A549 (cell line): ENCODE results near the gene BTAF1. TPM values are rescaled to one million over a fixed set of nuclear protein-coding genes. Genes with fewer than 3 reads are reported as not detected.

Source experiments
- ATAC-seq, 2 experiments: fragments of 200-7000 bp in 1 of 2; fragments of >200 bp in 1 of 2; cut with Nextera tagmentation in 1 of 2; cut with Tn5 transposase in 1 of 2; 3 replicates each; pipeline versions ENCODE4 v1.8.0 to v1.9.1; 2018 to 2020; ENCODE audit warnings: mild to moderate bottlenecking in 1 of 2, moderate library complexity in 1 of 2
- CTCF ChIA-PET: fragments of 300-600 bp; sonication (Branson Sonifier 250); formaldehyde crosslinking; extraction: SDS; loops from one replicate; lab custom pipeline; 2021; ENCODE audit warnings: antibody characterized with exemption, inconsistent platforms; lab: Yijun Ruan, JAX
- POLR2A ChIA-PET: fragments of 350-600 bp; formaldehyde crosslinking; extraction: SDS; loops from one replicate; lab custom pipeline; 2021; ENCODE audit warnings: antibody characterized with exemption, inconsistent platforms; lab: Yijun Ruan, JAX
- DNase-seq, 2 experiments: peaks; one replicate each; pipeline versions ENCODE4 v3.0.0 to v3.0.0-alpha.2; 2011 to 2016; ENCODE audit warnings: low read depth in 1 of 2, low spot score in 1 of 2
- FAIRE-seq: peaks from 2 replicates; lab custom pipeline; 2011; peaks lifted over from hg19 to GRCh38; lab: Jason Lieb, UNC
- H3K27ac ChIP-seq, 2 experiments: fragments of >200 bp; sonication (Bioruptor Twin); formaldehyde crosslinking; 3 replicates each; pipeline ENCODE4 v1.5.1; 2016 to 2017
- H3K4me1 ChIP-seq: fragments of >200 bp; sonication (Bioruptor Twin); formaldehyde crosslinking; 3 replicates; pipeline ENCODE4 v1.6.1; 2016
- H3K4me2 ChIP-seq: fragments of >200 bp; sonication (Bioruptor Twin); formaldehyde crosslinking; 3 replicates; pipeline ENCODE4 v1.6.1; 2016
- H3K4me3 ChIP-seq: fragments of >200 bp; sonication (Bioruptor Twin); formaldehyde crosslinking; 3 replicates; pipeline ENCODE4 v1.5.1; 2016
- H3K9me3 ChIP-seq: fragments of >200 bp; sonication (Bioruptor Twin); formaldehyde crosslinking; 3 replicates; pipeline ENCODE4 v1.6.1; 2016
- BCL3 ChIP-seq: fragments of >200 bp; sonication (Bioruptor Twin); formaldehyde crosslinking; IDR thresholded peaks from 3 replicates; pipeline ENCODE4 v1.6.1; 2016
- BHLHE40 ChIP-seq: IDR thresholded peaks from 2 replicates; pipeline ENCODE4 v1.6.1; 2012; ENCODE audit warnings: low read depth, low read length, inconsistent platforms
- CBX2 ChIP-seq: fragments of 200-600 bp; sonication (generic); IDR thresholded peaks from 2 replicates; pipeline ENCODE4 v1.6.1; 2016; ENCODE audit warnings: low read depth, mild to moderate bottlenecking, borderline replicate concordance
- CBX8 ChIP-seq: fragments of 200-600 bp; sonication (generic); IDR thresholded peaks from 2 replicates; pipeline ENCODE4 v1.6.1; 2016
- CHD2 ChIP-seq: fragments of 150-350 bp; IDR thresholded peaks from 2 replicates; pipeline ENCODE4 v1.6.1; 2014; ENCODE audit warnings: low read length; ENCODE audit not compliant: partially characterized antibody
- CHD4 ChIP-seq: fragments of 200-600 bp; sonication (generic); IDR thresholded peaks from 2 replicates; pipeline ENCODE4 v1.6.1; 2016; ENCODE audit warnings: antibody characterized with exemption, mild to moderate bottlenecking, borderline replicate concordance
- EHF ChIP-seq: fragments of 250-450 bp; sonication (Bioruptor Pico); IDR thresholded peaks from 2 replicates; pipeline ENCODE4 v1.5.0; 2020; ENCODE audit warnings: mild to moderate bottlenecking
- EHMT2 ChIP-seq: fragments of 200-600 bp; sonication (generic); IDR thresholded peaks from 2 replicates; pipeline ENCODE4 v1.6.1; 2016; ENCODE audit warnings: antibody characterized with exemption, low read depth, mild to moderate bottlenecking, moderate library complexity
- EP300 ChIP-seq, 2 experiments: fragments of >200 bp; sonication (Bioruptor Twin); formaldehyde crosslinking; IDR thresholded peaks; 2 replicates in 1 of 2; 3 replicates in 1 of 2; pipeline ENCODE4 v1.6.1; 2016 to 2017
- ESRRA ChIP-seq: fragments of 150-350 bp; IDR thresholded peaks from 2 replicates; pipeline ENCODE4 v1.6.1; 2014; ENCODE audit warnings: mild to moderate bottlenecking, low read length, borderline replicate concordance
- FOSL2 ChIP-seq, 2 experiments: fragments of 450-650 bp in 1 of 2; fragments of >200 bp in 1 of 2; sonication (Bioruptor Twin) in 1 of 2; formaldehyde crosslinking; IDR thresholded peaks; 2 replicates each; pipeline versions ENCODE4 v1.5.0 to v1.6.1; 2016 to 2020; ENCODE audit warnings: mild to moderate bottlenecking in 1 of 2, moderate library complexity in 1 of 2
- GATA3 ChIP-seq: IDR thresholded peaks from 2 replicates; pipeline ENCODE4 v1.6.1; 2012; ENCODE audit warnings: borderline replicate concordance
- HES2 ChIP-seq: fragments of >200 bp; sonication (Bioruptor Twin); formaldehyde crosslinking; IDR thresholded peaks from 2 replicates; pipeline ENCODE4 v1.6.1; 2016
- HOXA7 ChIP-seq: fragments of 250-450 bp; sonication (Bioruptor Pico); IDR thresholded peaks from 2 replicates; pipeline ENCODE4 v1.5.0; 2020; ENCODE audit warnings: mild to moderate bottlenecking, moderate library complexity
- HOXB13 ChIP-seq: fragments of 250-450 bp; sonication (Bioruptor Pico); IDR thresholded peaks from 2 replicates; pipeline ENCODE4 v1.5.0; 2020; ENCODE audit warnings: low read depth, mild to moderate bottlenecking, moderate library complexity
- JUNB ChIP-seq: fragments of >200 bp; sonication (Bioruptor Twin); formaldehyde crosslinking; IDR thresholded peaks from 2 replicates; pipeline ENCODE4 v1.6.1; 2016
- MAFK ChIP-seq: fragments of 450-650 bp; IDR thresholded peaks from 2 replicates; pipeline ENCODE4 v1.6.1; 2014; ENCODE audit not compliant: partially characterized antibody
- MAX ChIP-seq: IDR thresholded peaks from 2 replicates; pipeline ENCODE4 v1.6.1; 2012
- NR3C1 ChIP-seq: fragments of >200 bp; sonication (Bioruptor Twin); formaldehyde crosslinking; IDR thresholded peaks from 3 replicates; pipeline ENCODE4 v1.6.1; 2017
- RAD21 ChIP-seq, 2 experiments: fragments of >200 bp in 1 of 2; sonication (Bioruptor Twin) in 1 of 2; formaldehyde crosslinking in 1 of 2; IDR thresholded peaks in 1 of 2; conservative IDR thresholded peaks in 1 of 2; 2 replicates in 1 of 2; 3 replicates in 1 of 2; pipeline ENCODE4 v1.6.1; 2012 to 2018; ENCODE audit warnings: inconsistent platforms in 1 of 2
- RARB ChIP-seq: fragments of 250-450 bp; sonication (Bioruptor Pico); IDR thresholded peaks from 2 replicates; pipeline ENCODE4 v1.8.0; 2021; ENCODE audit warnings: mild to moderate bottlenecking, moderate library complexity
- REST ChIP-seq: fragments of 200-600 bp; sonication (generic); IDR thresholded peaks from 2 replicates; pipeline ENCODE4 v1.6.1; 2016; ENCODE audit warnings: antibody characterized with exemption, mild to moderate bottlenecking, moderate library complexity
- SMC3 ChIP-seq: fragments of >200 bp; sonication (Bioruptor Twin); formaldehyde crosslinking; IDR thresholded peaks from 3 replicates; pipeline ENCODE4 v1.6.1; 2018; ENCODE audit warnings: inconsistent platforms
- TFCP2L1 ChIP-seq: fragments of 250-450 bp; sonication (Bioruptor Pico); IDR thresholded peaks from 2 replicates; pipeline ENCODE4 v1.5.0; 2021; ENCODE audit warnings: mild to moderate bottlenecking
- TP53 ChIP-seq: fragments of 250-450 bp; sonication (Bioruptor Pico); IDR thresholded peaks from 2 replicates; pipeline ENCODE4 v1.5.0; 2021; ENCODE audit warnings: mild to moderate bottlenecking, moderate library complexity
- ZC3H11A ChIP-seq: fragments of 450-650 bp; IDR thresholded peaks from 2 replicates; pipeline ENCODE4 v1.6.1; 2014; ENCODE audit warnings: antibody characterized with exemption, mild to moderate bottlenecking
- ZFP36 ChIP-seq: fragments of 450-650 bp; IDR thresholded peaks from 2 replicates; pipeline ENCODE4 v1.6.1; 2014; ENCODE audit warnings: borderline replicate concordance; ENCODE audit not compliant: partially characterized antibody
- ZNF302 ChIP-seq: fragments of 250-450 bp; sonication (Bioruptor Pico); IDR thresholded peaks from 2 replicates; pipeline ENCODE4 v1.9.0; 2021; ENCODE audit warnings: inconsistent platforms, mild to moderate bottlenecking, moderate library complexity
- WGBS: methylation state at CpG from one replicate; pipeline ENCODE4 v1.1.6; 2017; ENCODE audit errors: missing lambda C conversion rate; 5-methylcytosine and 5-hydroxymethylcytosine counted together
- polyA plus RNA-seq, 4 experiments: library from polyadenylated mRNA; depleted of rRNA in 3 of 4; stranded (reverse); fragments of >200 nt; fragmentation: RNase III in 1 of 4; extraction: RNeasy Plus Mini Kit Qiagen cat#74134 plus additional on column Dnase treatment in 1 of 4; gene quantifications; 2 replicates in 3 of 4; 3 replicates in 1 of 4; pipeline ENCODE4 v1.2.3, GENCODE V29; 2011 to 2017

The BTAF1 gene
- polyA plus RNA-seq, 2 of the 4 experiments (the other 2 are of a cell fraction) = 16.7 to 54.7 TPM

- POLR2A ChIA-PET = interaction anchor here (1.3 kb wide), 1 partner anchor 8 kb away, joined by 4 read pairs; the partner anchor contains the start of gene BTAF1
- CTCF ChIA-PET = interaction anchor here (0.9 to 1.2 kb wide), 3 partner anchors 18 to 173 kb away, joined by 3 to 5 read pairs (median 3); no protein-coding TSS in a partner anchor
- DNase-seq = no peak
- peaks cover 19% of the 10 kb centered on the region; the same call in 2 of the 3 replicates for H3K4me1 ChIP-seq
- H3K4me3 ChIP-seq = no peak overlapping the region
- no peak overlapping the region for H3K4me2 ChIP-seq
- FAIRE-seq = no peak
- no peak for TF ChIP-seq CHD4
- TF ChIP-seq BCL3 = no peak
- TF ChIP-seq BHLHE40 = no peak
- TF ChIP-seq TFCP2L1 (CRISPR knock-in tag) = no peak
- TF ChIP-seq TP53 (CRISPR knock-in tag) = no peak
- TF ChIP-seq RAD21 (conservative IDR thresholded peaks at IDR 0.05 in 1 of 2, IDR thresholded peaks at IDR 0.05 in 1 of 2) = no peak
- TF ChIP-seq HES2 = no peak
- TF ChIP-seq FOSL2 (IDR thresholded peaks at IDR 0.05) = no peak
- TF ChIP-seq FOSL2 (CRISPR knock-in tag; IDR thresholded peaks at IDR 0.05) = no peak
- no peak for TF ChIP-seq HOXB13
- TF ChIP-seq ESRRA = no peak
- TF ChIP-seq CBX2 = no peak
- TF ChIP-seq EHF = no peak
- no peak for TF ChIP-seq RARB
- no peak for TF ChIP-seq NR3C1
- no peak for TF ChIP-seq JUNB
- TF ChIP-seq ZNF302 (CRISPR knock-in tag) = no peak
- no peak for TF ChIP-seq EP300 (IDR thresholded peaks at IDR 0.05)
- H3K27ac ChIP-seq = no peak overlapping the region
- no peaks in the 10 kb centered on the region for H3K9me3 ChIP-seq
- WGBS = 90% methylated on average over 3 of the region's 3 CpGs
- no peak for ATAC-seq
Measured at GRCh38 chr10:91931526-91932190, 8.1 kb downstream of the BTAF1 start.

GRCh38 chr10:91932737-91933136, 9.2 kb downstream of the BTAF1 start:
- DNase-seq (no peak), ATAC-seq (peak; percentile 52 to 56; a peak in 3 of 6 replicates), FAIRE-seq (no peak)
- CTCF ChIA-PET = interaction anchor here (1.1 to 1.2 kb wide), 2 partner anchors 19 to 21 kb away, joined by 3 to 5 read pairs; no protein-coding TSS in a partner anchor
- WGBS = 75% methylated on average over 1 of the region's 1 CpG
- no peak overlapping the region for H3K4me3 ChIP-seq
- no peak overlapping the region for H3K27ac ChIP-seq
- TF ChIP-seq EHF (no peak), REST (no peak), FOSL2 (IDR thresholded peaks at IDR 0.05) (no peak), FOSL2 (CRISPR knock-in tag; IDR thresholded peaks at IDR 0.05) (no peak), MAX (no peak), HOXA7 (CRISPR knock-in tag) (no peak), ZC3H11A (no peak), TFCP2L1 (CRISPR knock-in tag) (no peak), SMC3 (no peak), CHD2 (no peak), JUNB (no peak), RARB (no peak), MAFK (no peak), EHMT2 (no peak), ZFP36 (no peak), GATA3 (no peak), CBX8 (no peak)
- peaks cover 18% of the 10 kb centered on the region; the same call in 2 of the 3 replicates for H3K4me1 ChIP-seq
- H3K4me2 ChIP-seq = no peak overlapping the region
- POLR2A ChIA-PET = interaction anchor here (1.3 kb wide), 1 partner anchor 9 kb away, joined by 4 read pairs; the partner anchor contains the start of gene BTAF1
- no peaks in the 10 kb centered on the region for H3K9me3 ChIP-seq
